Fibroblast of pulmonary artery (primary cell): ENCODE data around the gene STEAP2.

Source experiments
- DNase-seq: peaks from one replicate; pipeline ENCODE4 v3.0.0-alpha.2; 2010; ENCODE audit warnings: low read depth
- H3K4me3 ChIP-seq: replicated peaks from 2 replicates; pipeline ENCODE4 v1.5.1; 2011; ENCODE audit warnings: low read depth, mild to moderate bottlenecking, control low read depth, low read length, moderate library complexity
- TF ChIP-seq, protein P1 (sequence below): IDR thresholded peaks from 2 replicates; pipeline ENCODE4 v1.5.1; 2011; ENCODE audit warnings: mild to moderate bottlenecking, control low read depth, low read length, inconsistent platforms; ENCODE audit errors: missing control alignments

Gene STEAP2

DNA sequence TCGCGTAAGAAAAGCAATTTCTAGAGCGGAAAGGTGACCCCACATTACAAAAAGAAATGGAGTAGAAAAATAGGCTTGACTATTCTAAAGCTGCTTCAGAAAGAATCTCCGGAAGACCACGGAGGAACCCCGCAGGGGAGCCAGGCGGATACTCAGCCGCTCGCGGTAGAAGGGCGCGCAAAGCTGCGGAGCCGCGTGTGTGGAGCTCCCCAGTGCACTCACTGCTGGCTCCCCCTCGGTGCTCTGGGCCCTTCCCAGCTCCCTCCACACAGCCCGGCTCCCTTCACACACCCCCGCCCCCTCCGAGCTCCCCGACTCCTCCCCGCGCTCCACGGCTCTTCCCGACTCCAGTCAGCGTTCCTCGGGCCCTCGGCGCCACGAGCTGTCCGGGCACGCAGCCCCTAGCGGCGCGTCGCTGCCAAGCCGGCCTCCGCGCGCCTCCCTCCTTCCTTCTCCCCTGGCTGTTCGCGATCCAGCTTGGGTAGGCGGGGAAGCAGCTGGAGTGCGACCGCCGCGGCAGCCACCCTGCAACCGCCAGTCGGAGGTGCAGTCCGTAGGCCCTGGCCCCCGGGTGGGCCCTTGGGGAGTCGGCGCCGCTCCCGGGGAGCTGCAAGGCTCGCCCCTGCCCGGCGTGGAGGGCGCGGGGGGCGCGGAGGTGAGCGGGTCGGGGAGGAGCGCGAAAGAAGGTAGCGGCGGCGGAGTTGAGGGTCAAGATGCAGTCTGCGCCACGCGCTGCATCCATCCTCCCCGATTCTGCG lies at the start of gene STEAP2:
TSS of gene STEAP2 (plus strand) at position 350 of the 758 bp plus-strand sequence. CDS start 13,343 bp downstream, outside the sequence.
- peak; percentile 94 for DNase-seq
- peak within 1 kb of the TSS; percentile 69 for H3K4me3 ChIP-seq
- TF ChIP-seq, protein P1, sequence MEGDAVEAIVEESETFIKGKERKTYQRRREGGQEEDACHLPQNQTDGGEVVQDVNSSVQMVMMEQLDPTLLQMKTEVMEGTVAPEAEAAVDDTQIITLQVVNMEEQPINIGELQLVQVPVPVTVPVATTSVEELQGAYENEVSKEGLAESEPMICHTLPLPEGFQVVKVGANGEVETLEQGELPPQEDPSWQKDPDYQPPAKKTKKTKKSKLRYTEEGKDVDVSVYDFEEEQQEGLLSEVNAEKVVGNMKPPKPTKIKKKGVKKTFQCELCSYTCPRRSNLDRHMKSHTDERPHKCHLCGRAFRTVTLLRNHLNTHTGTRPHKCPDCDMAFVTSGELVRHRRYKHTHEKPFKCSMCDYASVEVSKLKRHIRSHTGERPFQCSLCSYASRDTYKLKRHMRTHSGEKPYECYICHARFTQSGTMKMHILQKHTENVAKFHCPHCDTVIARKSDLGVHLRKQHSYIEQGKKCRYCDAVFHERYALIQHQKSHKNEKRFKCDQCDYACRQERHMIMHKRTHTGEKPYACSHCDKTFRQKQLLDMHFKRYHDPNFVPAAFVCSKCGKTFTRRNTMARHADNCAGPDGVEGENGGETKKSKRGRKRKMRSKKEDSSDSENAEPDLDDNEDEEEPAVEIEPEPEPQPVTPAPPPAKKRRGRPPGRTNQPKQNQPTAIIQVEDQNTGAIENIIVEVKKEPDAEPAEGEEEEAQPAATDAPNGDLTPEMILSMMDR = peak; percentile 48

DNA sequence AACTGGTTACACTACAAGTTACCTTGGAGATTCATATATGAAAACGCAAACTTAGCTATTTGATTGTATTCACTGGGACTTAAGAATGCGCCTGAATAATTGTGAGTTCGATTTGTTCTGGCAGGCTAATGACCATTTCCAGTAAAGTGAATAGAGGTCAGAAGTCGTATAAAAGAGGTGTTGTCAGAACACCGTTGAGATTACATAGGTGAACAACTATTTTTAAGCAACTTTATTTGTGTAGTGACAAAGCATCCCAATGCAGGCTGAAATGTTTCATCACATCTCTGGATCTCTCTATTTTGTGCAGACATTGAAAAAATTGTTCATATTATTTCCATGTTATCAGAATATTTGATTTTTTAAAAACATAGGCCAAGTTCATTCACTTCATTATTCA lies 48.0 kb upstream of the STEAP2 start:
- no peak overlapping the region for H3K4me3 ChIP-seq
- TF ChIP-seq, protein P1 = no peak
- DNase-seq = no peak

DNA sequence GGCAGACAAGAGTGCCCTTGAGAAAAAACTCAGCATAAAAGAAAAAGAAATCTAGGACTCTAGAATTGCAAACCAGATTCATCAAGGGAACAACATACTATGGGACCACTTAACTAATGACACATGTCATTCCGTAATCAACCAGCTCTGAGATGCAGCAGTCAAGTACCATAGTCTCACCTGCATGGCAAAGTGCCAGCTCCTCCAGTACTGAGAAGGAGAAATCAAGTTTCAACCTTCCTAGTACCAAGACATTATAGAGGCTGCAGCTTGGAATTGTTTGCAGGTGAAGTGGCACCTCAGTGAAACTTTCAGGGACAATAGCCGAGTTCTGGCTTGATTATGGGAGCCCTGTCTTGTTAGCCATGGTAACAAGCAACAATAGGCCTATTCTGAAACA lies 45.8 kb upstream of the STEAP2 start:
- DNase-seq = no peak
- TF ChIP-seq, protein P1 = no peak
- no peak overlapping the region for H3K4me3 ChIP-seq

DNA sequence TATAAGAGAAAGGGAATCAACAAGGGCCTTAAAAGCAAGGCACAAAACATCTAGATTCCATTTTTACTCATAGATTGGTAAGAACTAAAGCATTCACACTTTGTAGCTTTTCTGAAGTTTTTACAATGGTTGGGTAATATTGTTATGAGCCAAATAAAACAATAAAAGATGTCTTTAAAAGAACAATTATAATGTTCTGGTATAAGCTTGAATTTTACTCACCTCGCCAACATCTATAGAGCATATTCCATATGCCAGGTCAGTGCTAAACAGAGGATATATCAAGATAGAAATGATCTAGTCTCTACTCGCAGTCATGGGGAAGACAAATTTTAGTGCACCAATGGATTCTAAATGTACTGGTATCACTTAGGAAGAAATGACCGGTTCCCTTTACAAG lies 45.4 kb upstream of the STEAP2 start:
- no peak overlapping the region for H3K4me3 ChIP-seq
- DNase-seq = no peak
- TF ChIP-seq, protein P1 = no peak

DNA sequence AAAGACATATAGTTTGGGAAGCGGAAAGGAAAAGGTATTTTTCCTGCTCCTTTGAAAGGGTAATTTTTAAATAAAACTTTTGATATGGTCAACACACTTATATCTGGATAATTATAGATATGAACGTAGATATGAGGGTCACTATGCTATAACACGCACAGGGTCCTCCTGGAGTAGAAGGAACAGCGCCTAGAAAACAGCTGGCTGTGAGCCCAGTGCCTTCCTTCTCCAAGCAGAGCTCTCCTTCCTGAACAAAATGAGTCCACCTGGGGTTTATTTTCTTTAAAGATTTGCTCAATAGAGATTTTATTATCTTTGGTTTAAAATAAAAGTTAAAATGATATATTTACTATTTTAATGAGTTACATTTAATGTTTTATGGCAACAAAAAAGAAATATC lies 44.2 kb upstream of the STEAP2 start:
- no peak overlapping the region for H3K4me3 ChIP-seq
- TF ChIP-seq, protein P1 = no peak
- no peak for DNase-seq

DNA sequence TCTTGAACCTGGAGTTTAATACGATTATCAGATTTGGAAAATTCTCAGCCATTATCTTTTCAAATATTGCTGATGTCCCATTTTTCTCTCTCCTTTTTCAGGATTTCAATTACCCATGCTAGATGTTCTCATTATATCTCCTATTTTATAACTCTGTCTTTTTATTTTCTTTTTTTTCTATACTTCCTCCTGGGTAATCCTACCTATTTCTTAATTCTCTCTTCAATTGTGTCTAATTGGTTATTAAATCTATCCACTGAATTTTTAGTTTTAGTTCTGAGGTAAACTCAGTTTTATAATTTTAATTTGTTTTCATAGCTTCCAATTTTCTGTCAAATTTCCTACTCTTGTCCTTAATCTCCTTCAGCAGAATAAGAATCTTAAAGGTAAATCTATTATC lies 41.6 kb upstream of the STEAP2 start:
- no peak overlapping the region for H3K4me3 ChIP-seq
- DNase-seq = no peak
- TF ChIP-seq, protein P1 = no peak

DNA sequence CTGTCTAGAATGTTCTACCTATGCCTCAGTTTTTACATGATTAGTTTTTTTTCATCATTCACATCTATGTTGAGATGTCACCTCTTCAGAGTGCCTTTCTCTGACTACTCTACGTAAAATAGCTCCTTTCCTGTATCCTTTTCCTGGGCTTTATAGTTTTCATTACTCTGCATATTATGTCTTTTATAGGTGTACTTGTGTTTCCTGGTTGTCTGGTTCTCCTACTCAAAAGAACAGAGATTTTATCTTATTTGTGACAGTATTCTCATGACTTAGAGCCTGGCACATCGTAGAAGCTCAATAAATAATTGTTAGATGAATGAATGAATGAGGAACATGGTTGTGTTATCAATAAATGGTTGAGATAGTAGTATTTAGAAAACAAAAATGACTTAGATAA lies 39.4 kb upstream of the STEAP2 start:
- DNase-seq = no peak
- TF ChIP-seq, protein P1 = no peak
- no peak overlapping the region for H3K4me3 ChIP-seq
